Effector memory CD8-positive, alpha-beta T cell (primary cell): ENCODE measurements around the gene LMNA.

Experiments used
- ATAC-seq: fragments of 150-1000 bp; cut with Tn5 transposase; replicated peaks from 2 replicates; pipeline ENCODE4 v1.10.0; 2021; ENCODE audit warnings: mild to moderate bottlenecking, moderate library complexity
- DNase-seq, 3 experiments: peaks; one replicate each; pipeline ENCODE4 v3.0.0; 2021
- H3K27ac Mint-ChIP-seq, 2 donors: one replicate each; pipeline ENCODE4 v1.8.0; 2022; ENCODE audit warnings: mild to moderate bottlenecking in 2 of 2, mixed read lengths in 2 of 2, moderate library complexity in 2 of 2
- H3K27me3 Mint-ChIP-seq, 2 donors: one replicate each; pipeline ENCODE4 v1.8.0; 2022; ENCODE audit warnings: mixed read lengths in 2 of 2
- H3K36me3 Mint-ChIP-seq: one replicate; pipeline ENCODE4 v1.8.0; 2022; ENCODE audit warnings: mild to moderate bottlenecking, moderate library complexity, mixed read lengths; ENCODE audit not compliant: insufficient read depth
- H3K4me1 Mint-ChIP-seq, 2 donors: one replicate each; pipeline ENCODE4 v1.8.0; 2022; ENCODE audit warnings: low read depth in 2 of 2, mixed read lengths in 2 of 2
- H3K4me3 Mint-ChIP-seq, 2 donors: one replicate each; pipeline ENCODE4 v1.8.0; 2022; ENCODE audit warnings: mild to moderate bottlenecking in 2 of 2, mixed read lengths in 2 of 2, moderate library complexity in 2 of 2
- H3K9me3 Mint-ChIP-seq, 2 donors: one replicate each; pipeline ENCODE4 v1.8.0; 2022; ENCODE audit warnings: mixed read lengths in 2 of 2

Gene LMNA

DNA sequence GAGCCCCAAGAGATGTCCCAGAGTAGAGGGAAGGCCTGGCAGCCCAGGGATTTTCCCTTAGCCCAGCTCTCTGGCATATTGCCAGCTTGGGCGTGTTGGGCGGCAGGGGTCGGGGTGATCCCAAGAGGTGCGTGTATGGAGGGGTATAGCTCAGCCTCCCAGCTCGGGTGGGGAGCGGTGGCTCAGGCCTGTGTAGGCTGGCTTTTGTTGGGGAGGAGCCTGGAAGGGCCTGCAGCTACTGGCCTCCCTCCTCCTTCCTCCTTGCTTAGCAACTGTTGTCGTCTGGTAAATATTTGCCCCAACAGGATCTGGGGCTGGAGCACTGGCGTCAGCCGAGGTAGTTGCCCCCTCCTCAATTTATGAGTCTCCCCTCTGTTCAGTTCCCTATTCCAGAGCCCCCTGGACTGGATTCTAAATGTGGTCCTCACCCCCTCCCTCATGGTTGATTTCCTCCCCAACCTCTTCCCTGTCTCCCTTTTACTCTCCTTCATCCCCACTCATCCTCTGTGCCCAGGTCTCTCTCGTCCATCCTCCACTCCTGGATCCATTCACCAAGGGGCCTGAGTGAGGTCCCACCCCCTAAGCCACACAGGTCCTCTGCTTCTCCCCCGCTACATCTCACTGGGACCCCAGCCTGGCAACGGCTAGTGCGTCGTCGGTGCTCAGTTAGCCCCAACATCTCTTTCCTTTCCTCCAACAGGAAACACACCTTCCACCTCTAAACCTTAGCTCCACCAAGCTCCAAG, 10.3 kb upstream of the LMNA start:
- peaks cover 27 to 38% of the 10 kb centered on the region in 2 donors for H3K4me1 Mint-ChIP-seq
- DNase-seq: peak; percentile 53 to 59 (median 56)
- H3K36me3 Mint-ChIP-seq: peaks cover 42% of the 10 kb centered on the region
- H3K27ac Mint-ChIP-seq: peak overlapping the region; percentile 99 to 100
- no peaks in the 10 kb centered on the region for H3K9me3 Mint-ChIP-seq
- peak overlapping the region; percentile 80 to 83 for H3K4me3 Mint-ChIP-seq
- ATAC-seq: peak; percentile 28
- H3K27me3 Mint-ChIP-seq: no peaks in the 10 kb centered on the region

DNA sequence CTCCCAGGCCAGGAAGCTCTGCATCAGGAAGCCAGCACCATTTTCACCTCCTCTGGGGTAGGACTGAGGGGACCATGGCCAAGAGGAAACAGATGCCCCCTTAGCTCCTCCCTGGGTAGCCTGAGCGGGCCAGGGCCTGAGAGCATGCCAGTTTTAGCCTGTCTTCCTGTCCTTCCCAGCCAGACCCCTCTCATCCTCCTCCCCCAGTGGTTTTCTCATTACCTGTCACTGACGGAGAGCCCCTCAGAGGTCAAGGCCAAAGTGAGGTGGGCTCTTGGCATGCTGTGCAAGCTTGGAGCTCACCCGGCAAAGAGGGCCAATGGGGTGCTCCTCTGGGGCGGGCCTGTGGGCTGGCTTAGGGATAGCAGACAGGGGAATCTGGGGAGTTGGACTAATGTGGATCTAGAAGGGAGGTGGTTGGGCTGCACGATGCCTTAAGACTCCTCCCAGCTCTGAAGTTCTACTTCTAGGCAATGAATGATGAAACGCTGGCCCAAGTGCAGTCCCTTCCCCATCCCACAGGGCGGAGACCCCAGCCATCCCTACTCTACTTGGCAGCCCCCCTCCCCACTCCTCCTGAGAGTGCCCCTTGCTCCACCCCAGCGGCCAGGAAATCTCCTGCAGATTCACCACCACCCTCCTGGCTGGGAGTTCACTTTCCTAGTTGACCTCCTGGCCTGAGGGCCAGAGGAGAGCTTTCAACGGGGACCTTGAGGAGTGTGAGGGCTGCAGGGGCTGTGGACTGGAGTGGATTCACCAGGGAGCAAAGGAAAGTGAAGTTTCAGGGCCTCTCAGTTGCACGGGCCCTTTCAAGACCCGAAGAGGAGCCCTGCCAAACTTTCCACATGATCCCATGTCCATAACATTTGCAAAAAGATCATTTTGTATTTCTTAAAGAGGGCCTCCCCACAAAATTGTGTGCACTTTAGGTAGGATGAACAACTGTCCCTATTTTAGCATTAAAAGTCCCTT, 9.4 kb upstream of the LMNA start:
- no peaks in the 10 kb centered on the region for H3K9me3 Mint-ChIP-seq
- ATAC-seq (no peak), DNase-seq (no peak)
- H3K27ac Mint-ChIP-seq: peak overlapping the region; percentile 99 to 100
- H3K4me1 Mint-ChIP-seq: peaks cover 27 to 38% of the 10 kb centered on the region in 2 donors
- H3K4me3 Mint-ChIP-seq: peak overlapping the region; percentile 80 to 83
- H3K36me3 Mint-ChIP-seq: peaks cover 42% of the 10 kb centered on the region
- H3K27me3 Mint-ChIP-seq: no peaks in the 10 kb centered on the region

DNA sequence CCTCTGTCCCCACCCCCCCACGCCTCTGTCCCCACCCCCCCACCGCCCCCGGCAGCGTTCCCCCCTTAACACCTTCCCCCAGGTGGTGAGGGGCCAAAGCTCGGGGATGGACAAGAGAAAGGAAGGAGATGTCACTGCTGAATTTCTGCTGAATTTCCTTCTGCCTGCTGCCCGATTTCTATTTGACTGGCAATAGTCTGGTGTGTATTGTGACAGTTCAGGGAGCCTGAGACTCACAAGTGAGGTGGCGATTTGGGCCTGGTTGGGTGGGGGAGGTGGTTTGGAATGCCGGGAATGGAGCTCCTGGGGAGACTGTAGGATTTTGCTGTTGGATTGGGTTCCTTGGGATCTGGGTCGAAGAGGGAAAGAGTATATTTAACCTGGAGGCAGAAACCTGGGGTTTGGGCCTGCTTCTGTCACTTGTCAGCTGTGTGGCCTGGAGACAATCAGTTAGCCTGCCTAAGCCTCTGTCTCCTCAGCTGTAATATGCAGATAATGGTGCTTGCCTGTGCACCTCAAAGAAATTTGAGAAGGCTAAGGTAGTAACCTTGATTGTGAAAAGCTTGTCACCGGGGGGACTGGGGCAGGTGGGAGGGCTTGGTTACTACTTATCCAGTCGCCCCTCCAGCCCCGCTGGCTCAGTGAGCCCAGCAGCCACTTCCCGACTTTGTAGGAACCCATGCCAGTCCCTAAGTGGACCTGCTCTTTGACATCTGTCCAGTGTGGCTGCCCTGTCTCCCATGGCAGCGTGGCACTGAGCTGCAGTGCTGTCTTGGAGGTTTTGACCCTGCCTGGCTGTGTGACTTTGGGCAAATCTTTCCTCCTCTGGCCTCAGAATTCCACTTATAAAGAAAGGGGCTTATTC, 7.7 kb upstream of the LMNA start:
- Mint-ChIP-seq H3K36me3 (peaks cover 38% of the 10 kb centered on the region), H3K4me3 (peak overlapping the region; percentile 80 to 83), H3K27ac (peak overlapping the region; percentile 99 to 100), H3K27me3 (no peaks in the 10 kb centered on the region), H3K4me1 (peaks cover 24 to 31% of the 10 kb centered on the region in 2 donors), H3K9me3 (no peaks in the 10 kb centered on the region)
- ATAC-seq: peak; percentile 7
- no peak for DNase-seq

DNA sequence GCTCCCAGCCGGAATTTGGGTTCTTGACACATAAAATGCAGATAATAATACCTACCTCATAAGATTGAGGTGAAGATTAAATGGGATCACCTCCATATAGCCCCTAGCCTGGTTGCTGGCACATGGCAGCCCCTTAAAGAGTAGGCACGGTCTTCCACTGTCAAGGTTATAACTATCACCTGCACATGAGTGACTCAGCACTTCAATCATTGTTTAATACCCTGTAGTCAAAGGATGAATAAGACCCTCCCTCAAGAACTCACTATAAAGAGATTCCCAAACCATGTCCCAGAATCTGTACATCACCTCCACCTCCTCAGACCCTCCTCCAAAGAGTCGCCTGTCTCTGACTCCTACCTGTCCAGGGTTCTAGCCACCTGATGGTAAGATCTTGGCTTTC, 6.5 kb upstream of the LMNA start:
- no peaks in the 10 kb centered on the region for H3K9me3 Mint-ChIP-seq
- ATAC-seq: no peak
- DNase-seq: no peak
- H3K27ac Mint-ChIP-seq: peak overlapping the region; percentile 99 to 100
- no peak overlapping the region for H3K4me3 Mint-ChIP-seq
- H3K4me1 Mint-ChIP-seq: peaks cover 21 to 29% of the 10 kb centered on the region in 2 donors
- H3K27me3 Mint-ChIP-seq: no peaks in the 10 kb centered on the region
- H3K36me3 Mint-ChIP-seq: peaks cover 35% of the 10 kb centered on the region

DNA sequence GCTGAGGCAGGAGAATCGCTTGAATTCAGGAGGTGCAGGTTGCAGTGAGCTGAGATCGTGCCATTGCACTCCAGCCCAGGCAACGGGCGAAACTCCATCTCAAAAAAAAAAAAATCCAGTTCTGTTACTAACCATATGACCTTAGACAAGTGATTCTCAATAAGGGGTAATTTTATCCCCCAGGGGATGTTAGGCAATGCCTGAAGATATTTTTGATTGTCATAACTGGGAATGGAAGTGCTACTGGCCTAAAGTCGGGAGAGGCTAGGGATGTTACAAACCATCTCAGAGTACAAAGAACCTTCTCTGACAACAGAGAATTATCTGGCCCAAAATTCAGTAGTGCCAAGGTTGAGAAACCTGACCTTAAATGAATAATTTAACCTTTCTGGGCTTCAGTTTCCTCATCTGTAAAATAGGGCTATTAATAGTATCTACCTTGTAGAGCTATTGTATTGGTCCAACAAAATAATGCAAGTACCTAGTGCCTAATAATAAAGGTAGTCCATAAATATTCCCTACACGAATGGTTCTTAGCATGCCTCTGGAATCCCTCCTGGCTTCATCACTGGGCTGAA, 5.8 kb upstream of the LMNA start:
- peaks cover 33% of the 10 kb centered on the region for H3K36me3 Mint-ChIP-seq
- ATAC-seq (no peak), DNase-seq (no peak)
- no peaks in the 10 kb centered on the region for H3K27me3 Mint-ChIP-seq
- H3K9me3 Mint-ChIP-seq: no peaks in the 10 kb centered on the region
- no peak overlapping the region for H3K4me3 Mint-ChIP-seq
- H3K27ac Mint-ChIP-seq: peak overlapping the region; percentile 99 to 100
- peaks cover 20 to 26% of the 10 kb centered on the region in 2 donors for H3K4me1 Mint-ChIP-seq

DNA sequence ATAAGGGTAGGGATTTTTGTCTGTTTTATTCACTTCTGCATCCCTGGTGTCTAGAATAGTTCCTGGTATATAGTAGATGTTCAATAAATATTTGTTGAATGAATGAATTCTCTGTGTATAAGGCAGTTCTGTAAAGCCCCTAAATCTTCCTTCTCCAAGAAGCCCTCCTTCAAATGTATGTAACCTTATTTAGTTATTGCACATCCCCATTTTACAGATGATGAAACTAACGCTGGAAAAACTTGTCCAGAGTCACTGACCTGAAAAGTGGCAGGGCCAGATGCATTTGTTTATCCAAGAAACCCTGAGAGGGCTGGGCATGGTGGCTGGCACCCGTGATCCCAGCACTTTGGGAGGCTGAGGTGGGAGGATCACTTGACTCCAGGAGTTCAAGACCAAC, 4.3 kb upstream of the LMNA start:
- no peak for DNase-seq
- no peak overlapping the region for H3K4me3 Mint-ChIP-seq
- peaks cover 0 to 5% of the 10 kb centered on the region in 2 donors for H3K27me3 Mint-ChIP-seq
- peaks cover 23 to 30% of the 10 kb centered on the region in 2 donors for H3K4me1 Mint-ChIP-seq
- H3K36me3 Mint-ChIP-seq: peaks cover 39% of the 10 kb centered on the region
- H3K27ac Mint-ChIP-seq: peak overlapping the region; percentile 23 to 78
- no peak for ATAC-seq
- no peaks in the 10 kb centered on the region for H3K9me3 Mint-ChIP-seq

DNA sequence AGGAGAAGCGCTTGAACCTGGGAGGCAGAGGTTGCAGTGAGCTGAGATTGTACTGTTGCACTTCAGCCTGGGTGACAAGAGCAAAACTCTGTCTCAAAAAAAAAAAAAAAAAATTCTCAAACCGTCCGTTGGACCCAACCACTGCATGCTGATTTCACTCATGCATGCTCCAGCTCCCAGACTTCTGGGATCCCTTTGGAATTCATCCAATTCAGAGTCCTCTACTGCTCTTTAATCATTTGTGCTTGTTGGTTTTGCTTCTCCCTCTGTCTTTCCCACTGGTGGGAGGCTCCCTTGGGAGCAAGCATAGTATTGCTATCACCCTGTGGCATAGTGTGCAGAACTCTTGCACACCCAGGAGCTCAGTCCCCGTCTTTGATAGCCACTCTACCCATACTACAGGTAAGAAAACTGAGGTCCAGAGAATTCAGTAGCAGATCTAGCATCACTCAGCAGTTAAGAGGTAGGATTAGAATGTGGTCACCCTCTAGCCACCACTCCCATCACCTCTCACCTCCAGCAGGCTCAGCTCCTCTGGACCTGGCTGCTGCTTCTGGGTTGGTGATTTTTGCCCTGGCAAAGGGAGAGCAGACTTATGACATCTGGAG, 3.1 kb upstream of the LMNA start:
- Mint-ChIP-seq H3K27me3 (peaks cover 4 to 7% of the 10 kb centered on the region in 2 donors), H3K36me3 (peaks cover 42% of the 10 kb centered on the region), H3K9me3 (no peaks in the 10 kb centered on the region), H3K4me3 (no peak overlapping the region), H3K4me1 (peaks cover 26 to 30% of the 10 kb centered on the region in 2 donors), H3K27ac (peak overlapping the region in 1 of 2 donors; percentile 98)
- ATAC-seq (no peak), DNase-seq (no peak)

DNA sequence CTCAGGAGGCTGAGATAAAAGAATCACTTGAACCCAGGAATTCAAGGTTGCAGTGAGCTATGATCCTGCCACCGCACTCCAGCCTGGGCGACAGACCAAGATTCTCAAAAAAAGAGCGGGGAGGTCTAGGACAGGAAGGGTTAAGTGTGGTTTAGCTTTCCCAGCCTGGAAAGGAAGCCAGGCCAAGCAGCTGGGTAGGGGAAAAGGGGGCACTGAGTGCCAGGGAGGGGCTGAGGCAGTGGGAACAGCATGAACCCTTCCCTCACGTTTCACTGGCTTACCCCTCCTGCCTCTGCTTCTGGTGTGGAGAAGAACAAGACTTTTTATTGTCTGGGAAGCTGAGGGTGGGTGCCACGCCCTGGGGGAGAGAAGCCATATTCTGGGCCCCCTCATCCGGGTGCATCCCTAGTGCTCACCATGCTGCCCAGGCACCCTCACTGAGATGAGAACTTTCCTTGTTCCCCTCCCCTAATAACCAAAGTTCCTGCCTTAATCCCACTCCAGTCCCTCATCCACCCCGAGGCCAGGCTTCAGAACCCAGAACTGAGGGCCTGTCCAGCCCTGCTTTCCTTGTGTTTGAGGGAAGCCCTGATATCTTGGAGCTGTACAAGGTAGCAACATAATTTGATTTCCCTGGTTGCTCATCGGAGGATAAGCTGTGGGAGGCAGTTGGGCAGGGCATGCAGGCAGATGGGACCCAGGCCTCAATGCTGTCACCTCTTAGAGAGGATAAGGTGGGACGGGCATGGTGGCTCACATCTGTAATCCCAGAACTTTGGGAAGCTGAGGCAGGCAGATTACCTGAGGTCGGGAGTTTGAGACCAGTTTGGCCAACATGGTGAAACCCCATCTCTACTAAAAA, 2.0 kb upstream of the LMNA start:
- ATAC-seq (no peak), DNase-seq (no peak)
- Mint-ChIP-seq H3K4me3 (no peak overlapping the region), H3K27me3 (peaks cover 6 to 7% of the 10 kb centered on the region in 2 donors), H3K4me1 (peaks cover 25 to 28% of the 10 kb centered on the region in 2 donors), H3K27ac (peak overlapping the region; percentile 97 to 98), H3K36me3 (peaks cover 49% of the 10 kb centered on the region), H3K9me3 (no peaks in the 10 kb centered on the region)

DNA sequence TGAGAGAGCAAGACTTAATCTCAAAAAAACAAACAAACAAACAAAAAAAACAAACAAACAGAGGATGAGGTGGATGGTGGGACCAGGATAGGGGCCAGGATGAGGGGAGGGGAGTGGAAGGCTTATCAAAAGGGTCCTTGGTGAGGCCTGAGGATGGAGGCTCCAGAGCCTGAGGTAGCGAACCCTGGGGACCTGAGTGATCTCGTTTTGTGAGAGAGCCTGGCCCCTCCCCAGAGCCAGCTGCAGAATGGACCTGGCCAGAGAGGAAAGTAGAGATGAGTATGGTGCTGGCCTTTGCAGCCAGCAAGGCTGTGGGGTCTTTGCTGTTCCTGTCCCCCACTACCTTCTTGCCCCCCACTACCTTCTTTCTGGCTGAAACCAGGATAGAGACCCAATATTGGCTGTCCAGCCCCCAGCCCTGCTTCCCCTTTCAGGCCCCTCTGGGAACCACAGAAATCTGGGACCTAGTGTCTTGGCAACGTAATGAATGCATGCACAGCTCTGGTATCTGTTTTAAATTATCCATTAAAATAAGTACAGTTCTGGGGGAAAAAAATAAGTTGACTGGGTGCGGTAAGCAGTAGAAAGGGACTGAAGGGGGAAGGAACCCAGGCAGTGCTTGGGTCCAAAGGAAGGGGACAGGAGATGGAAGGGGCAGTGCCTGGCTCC, 1.1 kb upstream of the LMNA start:
- Mint-ChIP-seq H3K4me1 (peaks cover 29 to 35% of the 10 kb centered on the region in 2 donors), H3K27ac (peak overlapping the region; percentile 97 to 98), H3K4me3 (peak overlapping the region; percentile 96 to 98), H3K36me3 (peaks cover 53% of the 10 kb centered on the region), H3K27me3 (peaks cover 6 to 7% of the 10 kb centered on the region in 2 donors), H3K9me3 (no peaks in the 10 kb centered on the region)
- DNase-seq (no peak), ATAC-seq (no peak)

DNA sequence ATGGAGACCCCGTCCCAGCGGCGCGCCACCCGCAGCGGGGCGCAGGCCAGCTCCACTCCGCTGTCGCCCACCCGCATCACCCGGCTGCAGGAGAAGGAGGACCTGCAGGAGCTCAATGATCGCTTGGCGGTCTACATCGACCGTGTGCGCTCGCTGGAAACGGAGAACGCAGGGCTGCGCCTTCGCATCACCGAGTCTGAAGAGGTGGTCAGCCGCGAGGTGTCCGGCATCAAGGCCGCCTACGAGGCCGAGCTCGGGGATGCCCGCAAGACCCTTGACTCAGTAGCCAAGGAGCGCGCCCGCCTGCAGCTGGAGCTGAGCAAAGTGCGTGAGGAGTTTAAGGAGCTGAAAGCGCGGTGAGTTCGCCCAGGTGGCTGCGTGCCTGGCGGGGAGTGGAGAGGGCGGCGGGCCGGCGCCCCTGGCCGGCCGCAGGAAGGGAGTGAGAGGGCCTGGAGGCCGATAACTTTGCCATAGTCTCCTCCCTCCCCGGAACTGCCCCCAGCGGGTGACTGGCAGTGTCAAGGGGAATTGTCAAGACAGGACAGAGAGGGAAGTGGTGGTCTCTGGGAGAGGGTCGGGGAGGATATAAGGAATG, 505 bp downstream of the LMNA start:
- Mint-ChIP-seq H3K4me3 (peak overlapping the region; percentile 96 to 98), H3K27me3 (peaks cover 6 to 7% of the 10 kb centered on the region in 2 donors), H3K9me3 (no peaks in the 10 kb centered on the region), H3K4me1 (peaks cover 33 to 43% of the 10 kb centered on the region in 2 donors), H3K36me3 (peaks cover 68% of the 10 kb centered on the region), H3K27ac (peak overlapping the region; percentile 97 to 98)
- ATAC-seq (peak; percentile 3), DNase-seq (no peak)
